ENCODE results near the gene HYDIN.

The HYDIN gene

DNA sequence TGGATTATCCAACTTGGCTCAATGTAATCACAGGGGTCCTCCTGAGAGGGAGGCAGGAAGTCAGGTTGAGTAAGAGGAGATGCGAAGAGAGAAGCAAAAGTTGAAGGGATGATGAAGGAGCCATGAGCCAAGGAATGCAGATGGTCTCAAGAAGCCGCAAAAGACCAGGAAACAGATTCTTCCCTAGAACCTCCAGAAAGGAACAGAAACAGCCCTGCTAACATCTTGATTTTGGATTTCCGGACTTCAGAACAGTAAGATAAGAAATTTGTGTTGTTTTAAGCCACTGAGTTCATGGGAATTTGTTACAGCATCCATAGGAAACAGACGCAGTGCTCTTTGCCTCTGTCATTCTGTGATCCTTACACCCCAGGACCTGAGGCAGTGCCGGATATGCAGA, 31.9 kb upstream of the HYDIN start:
- TF ChIP-seq, protein P1, sequence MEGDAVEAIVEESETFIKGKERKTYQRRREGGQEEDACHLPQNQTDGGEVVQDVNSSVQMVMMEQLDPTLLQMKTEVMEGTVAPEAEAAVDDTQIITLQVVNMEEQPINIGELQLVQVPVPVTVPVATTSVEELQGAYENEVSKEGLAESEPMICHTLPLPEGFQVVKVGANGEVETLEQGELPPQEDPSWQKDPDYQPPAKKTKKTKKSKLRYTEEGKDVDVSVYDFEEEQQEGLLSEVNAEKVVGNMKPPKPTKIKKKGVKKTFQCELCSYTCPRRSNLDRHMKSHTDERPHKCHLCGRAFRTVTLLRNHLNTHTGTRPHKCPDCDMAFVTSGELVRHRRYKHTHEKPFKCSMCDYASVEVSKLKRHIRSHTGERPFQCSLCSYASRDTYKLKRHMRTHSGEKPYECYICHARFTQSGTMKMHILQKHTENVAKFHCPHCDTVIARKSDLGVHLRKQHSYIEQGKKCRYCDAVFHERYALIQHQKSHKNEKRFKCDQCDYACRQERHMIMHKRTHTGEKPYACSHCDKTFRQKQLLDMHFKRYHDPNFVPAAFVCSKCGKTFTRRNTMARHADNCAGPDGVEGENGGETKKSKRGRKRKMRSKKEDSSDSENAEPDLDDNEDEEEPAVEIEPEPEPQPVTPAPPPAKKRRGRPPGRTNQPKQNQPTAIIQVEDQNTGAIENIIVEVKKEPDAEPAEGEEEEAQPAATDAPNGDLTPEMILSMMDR (IDR thresholded peaks at IDR 0.05) = no peak
- Histone ChIP-seq H3K36me3 (no peaks in the 10 kb centered on the region), H3K27me3 (no peaks in the 10 kb centered on the region), H3K4me3 (no peak overlapping the region), H3K9me3 (no peaks in the 10 kb centered on the region), H3K27ac (no peak overlapping the region), H3K4me1 (no peaks in the 10 kb centered on the region)
- intact Hi-C loops (cut with DNase I; ENCODE audit: low total_unique reads) = no loop called here
- no peak for DNase-seq

GRCh38 chr16:71260995-71261394, 30.5 kb upstream of the HYDIN start:
- no peaks in the 10 kb centered on the region for H3K9me3 ChIP-seq
- H3K27ac ChIP-seq = no peak overlapping the region
- no peak for DNase-seq
- H3K4me1 ChIP-seq = no peaks in the 10 kb centered on the region
- no peaks in the 10 kb centered on the region for H3K36me3 ChIP-seq
- H3K4me3 ChIP-seq = no peak overlapping the region
- intact Hi-C loops (cut with DNase I; ENCODE audit: low total_unique reads) = no loop called here
- no peaks in the 10 kb centered on the region for H3K27me3 ChIP-seq
- TF ChIP-seq, protein P1 (IDR thresholded peaks at IDR 0.05) = no peak

- intact Hi-C loops (cut with DNase I; ENCODE audit: low total_unique reads) = no loop called here
- DNase-seq = no peak
- Histone ChIP-seq H3K4me3 (no peak overlapping the region), H3K27ac (no peak overlapping the region), H3K4me1 (no peaks in the 10 kb centered on the region), H3K9me3 (no peaks in the 10 kb centered on the region), H3K27me3 (no peaks in the 10 kb centered on the region), H3K36me3 (no peaks in the 10 kb centered on the region)
- TF ChIP-seq, protein P1 (IDR thresholded peaks at IDR 0.05) = no peak
Measured at GRCh38 chr16:71259086-71259485, 28.6 kb upstream of the HYDIN start.

DNA sequence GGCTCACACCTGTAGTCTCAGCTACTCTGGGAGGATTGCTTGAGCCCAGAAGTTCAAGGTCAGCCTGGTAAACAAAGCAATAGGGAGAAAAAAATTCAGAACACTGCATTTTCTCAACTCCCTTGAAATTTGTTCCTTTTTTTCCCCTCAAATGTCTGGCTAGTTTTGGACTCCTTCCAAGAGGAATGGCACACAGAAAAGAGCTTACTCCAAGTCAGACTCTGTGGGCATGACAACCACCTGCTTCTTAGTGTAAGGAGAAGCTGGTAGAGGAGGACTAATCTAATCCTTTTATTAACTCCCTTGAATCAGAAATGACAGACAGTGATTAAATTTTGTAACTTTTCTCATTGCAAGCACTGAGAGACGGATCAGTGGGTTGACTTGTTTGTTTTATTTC, 27.9 kb upstream of the HYDIN start:
- Histone ChIP-seq H3K9me3 (no peaks in the 10 kb centered on the region), H3K27me3 (no peaks in the 10 kb centered on the region), H3K27ac (no peak overlapping the region), H3K36me3 (no peaks in the 10 kb centered on the region), H3K4me3 (no peak overlapping the region), H3K4me1 (no peaks in the 10 kb centered on the region)
- TF ChIP-seq, protein P1 (IDR thresholded peaks at IDR 0.05) = no peak
- no peak for DNase-seq
- intact Hi-C loops (cut with DNase I; ENCODE audit: low total_unique reads) = no loop called here

- Histone ChIP-seq H3K27ac (no peak overlapping the region), H3K27me3 (no peaks in the 10 kb centered on the region), H3K4me3 (no peak overlapping the region), H3K9me3 (no peaks in the 10 kb centered on the region), H3K36me3 (no peaks in the 10 kb centered on the region), H3K4me1 (no peaks in the 10 kb centered on the region)
- DNase-seq = no peak
- TF ChIP-seq, protein P1 (IDR thresholded peaks at IDR 0.05) = no peak
- intact Hi-C loops (cut with DNase I; ENCODE audit: low total_unique reads) = no loop called here
Measured at GRCh38 chr16:71257768-71258167, 27.2 kb upstream of the HYDIN start.

DNA sequence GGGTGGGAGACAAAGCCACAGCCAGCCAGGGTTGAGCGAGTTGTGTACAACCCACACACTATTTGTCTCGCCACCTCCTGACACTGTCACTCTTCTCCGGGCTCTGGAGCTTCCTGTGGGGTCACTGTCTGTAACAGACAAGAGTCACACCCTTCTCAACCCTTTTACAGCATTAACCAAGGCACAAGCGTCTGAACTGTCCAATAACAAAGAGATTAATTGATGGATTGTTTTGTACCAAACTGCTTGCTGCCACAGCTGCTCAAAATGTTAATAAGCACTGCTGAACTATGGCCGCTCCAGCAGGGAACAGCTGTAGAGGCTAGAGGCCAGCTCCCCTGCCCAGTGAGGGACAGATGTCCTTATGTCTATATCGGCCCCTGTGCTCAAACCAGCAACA, 25.2 kb upstream of the HYDIN start:
- H3K9me3 ChIP-seq = no peaks in the 10 kb centered on the region
- TF ChIP-seq, protein P1 (IDR thresholded peaks at IDR 0.05) = no peak
- intact Hi-C loops (cut with DNase I; ENCODE audit: low total_unique reads) = no loop called here
- no peaks in the 10 kb centered on the region for H3K27me3 ChIP-seq
- no peaks in the 10 kb centered on the region for H3K4me1 ChIP-seq
- no peak overlapping the region for H3K4me3 ChIP-seq
- no peak for DNase-seq
- no peaks in the 10 kb centered on the region for H3K36me3 ChIP-seq
- H3K27ac ChIP-seq = no peak overlapping the region

Data from tibial artery (tissue), 4 donors.